AG04450 (cell line): ENCODE data around the gene SMYD4. TPM values are rescaled to one million over a fixed set of nuclear protein-coding genes. Genes with fewer than 3 reads are reported as not detected.
"Not testable (repeated sequence)": the region's sequence is repeated elsewhere in the genome, so short reads cannot be mapped to it uniquely, and the experiment has no call there.

Source experiments
- CTCF ChIA-PET: fragments of 300-600, 350-600 bp; formaldehyde crosslinking; extraction: SDS; loops from one replicate; lab custom pipeline; 2022; ENCODE audit warnings: antibody characterized with exemption, inconsistent platforms; lab: Charles Lee
- POLR2A ChIA-PET: fragments of 350-600 bp; formaldehyde crosslinking; extraction: SDS; loops from one replicate; lab custom pipeline; 2021; ENCODE audit warnings: antibody characterized with exemption, inconsistent platforms; lab: Yijun Ruan, JAX
- DNase-seq: peaks from one replicate; pipeline ENCODE4 v3.0.0-alpha.2; 2011; ENCODE audit warnings: low read depth, low spot score
- H3K27ac ChIP-seq: one replicate; pipeline ENCODE4 v1.5.1; 2012; ENCODE audit warnings: low read depth, low read length, control low read depth
- H3K27me3 ChIP-seq: one replicate; pipeline ENCODE4 v1.6.0; 2012; ENCODE audit warnings: low read length; ENCODE audit not compliant: control insufficient read depth, insufficient read depth
- H3K4me3 ChIP-seq: 2 replicates; pipeline ENCODE4 v1.5.1; 2011; ENCODE audit warnings: mild to moderate bottlenecking, low read depth, low read length, control low read depth
- H3K9me3 ChIP-seq: 2 replicates; pipeline ENCODE4 v1.5.1; 2012; ENCODE audit warnings: low read length; ENCODE audit not compliant: control insufficient read depth, insufficient read depth
- polyA plus RNA-seq: library from polyadenylated mRNA; depleted of rRNA; stranded (reverse); fragments of >200 nt; gene quantifications from 2 replicates; pipeline ENCODE4 v1.2.3, GENCODE V29; 2011
- TF ChIP-seq, protein P1 (sequence below): IDR thresholded peaks from 2 replicates; pipeline ENCODE4 v1.5.1; 2011; ENCODE audit warnings: low read depth, low read length, control low read depth, inconsistent platforms

SMYD4 gene
- polyA plus RNA-seq, 1 experiment = 5.7 TPM

DNA sequence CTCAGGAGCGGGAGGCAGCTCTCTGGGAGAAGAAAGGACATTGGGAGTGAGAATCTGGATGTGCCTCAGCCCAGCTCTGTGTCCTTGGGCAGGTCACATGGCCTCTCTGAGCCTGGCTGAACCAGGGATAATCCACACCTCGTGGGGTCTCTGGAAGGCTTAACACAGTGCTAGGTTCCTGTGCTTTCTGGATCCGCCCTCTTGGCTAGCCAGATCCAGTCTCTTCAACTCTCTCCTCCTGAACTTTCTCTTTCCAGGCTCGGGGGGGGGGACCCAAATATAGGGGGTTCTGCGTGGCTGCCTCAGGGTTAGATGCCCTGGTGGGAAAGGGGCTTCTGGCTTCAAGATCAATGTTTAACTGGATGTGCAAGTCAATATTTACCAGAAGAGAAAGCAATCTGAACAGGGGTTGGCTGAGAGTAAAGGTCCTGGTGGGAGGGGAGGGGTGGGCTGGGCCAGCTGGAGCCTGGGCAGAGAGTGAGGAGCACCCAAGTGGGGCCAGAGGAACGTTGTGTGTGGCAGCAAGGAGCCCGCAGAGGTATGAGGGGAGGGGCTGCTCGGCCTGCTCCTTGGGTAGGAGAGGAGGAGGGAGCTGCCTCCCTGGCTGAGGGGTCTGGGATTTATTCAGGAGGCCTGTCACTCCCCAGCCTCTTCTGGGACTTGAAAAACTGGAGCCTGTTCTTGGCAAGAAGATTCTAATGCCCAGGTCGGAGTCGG is 87.2 kb downstream of the SMYD4 start, which contains the start of gene SERPINF2:
Gene SERPINF2, plus strand, starts transcription at position 501 of the 717 bp plus-strand sequence. CDS start 2,125 bp downstream, outside the sequence.
- no peak for DNase-seq
- peaks cover 18% of the 10 kb centered on the region for H3K9me3 ChIP-seq
- ChIA-PET CTCF (no interaction called here), POLR2A (interaction anchor here (0.8 to 1.0 kb wide), 2 partner anchors 9 to 26 kb away, joined by 3 read pairs; no protein-coding TSS in a partner anchor)
- H3K4me3 ChIP-seq = no peak within 1 kb of the TSS
- H3K27me3 ChIP-seq = no peaks in the 10 kb centered on the region
- TF ChIP-seq, protein P1, sequence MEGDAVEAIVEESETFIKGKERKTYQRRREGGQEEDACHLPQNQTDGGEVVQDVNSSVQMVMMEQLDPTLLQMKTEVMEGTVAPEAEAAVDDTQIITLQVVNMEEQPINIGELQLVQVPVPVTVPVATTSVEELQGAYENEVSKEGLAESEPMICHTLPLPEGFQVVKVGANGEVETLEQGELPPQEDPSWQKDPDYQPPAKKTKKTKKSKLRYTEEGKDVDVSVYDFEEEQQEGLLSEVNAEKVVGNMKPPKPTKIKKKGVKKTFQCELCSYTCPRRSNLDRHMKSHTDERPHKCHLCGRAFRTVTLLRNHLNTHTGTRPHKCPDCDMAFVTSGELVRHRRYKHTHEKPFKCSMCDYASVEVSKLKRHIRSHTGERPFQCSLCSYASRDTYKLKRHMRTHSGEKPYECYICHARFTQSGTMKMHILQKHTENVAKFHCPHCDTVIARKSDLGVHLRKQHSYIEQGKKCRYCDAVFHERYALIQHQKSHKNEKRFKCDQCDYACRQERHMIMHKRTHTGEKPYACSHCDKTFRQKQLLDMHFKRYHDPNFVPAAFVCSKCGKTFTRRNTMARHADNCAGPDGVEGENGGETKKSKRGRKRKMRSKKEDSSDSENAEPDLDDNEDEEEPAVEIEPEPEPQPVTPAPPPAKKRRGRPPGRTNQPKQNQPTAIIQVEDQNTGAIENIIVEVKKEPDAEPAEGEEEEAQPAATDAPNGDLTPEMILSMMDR = no peak
- H3K27ac ChIP-seq = no peak within 1 kb of the TSS

DNA sequence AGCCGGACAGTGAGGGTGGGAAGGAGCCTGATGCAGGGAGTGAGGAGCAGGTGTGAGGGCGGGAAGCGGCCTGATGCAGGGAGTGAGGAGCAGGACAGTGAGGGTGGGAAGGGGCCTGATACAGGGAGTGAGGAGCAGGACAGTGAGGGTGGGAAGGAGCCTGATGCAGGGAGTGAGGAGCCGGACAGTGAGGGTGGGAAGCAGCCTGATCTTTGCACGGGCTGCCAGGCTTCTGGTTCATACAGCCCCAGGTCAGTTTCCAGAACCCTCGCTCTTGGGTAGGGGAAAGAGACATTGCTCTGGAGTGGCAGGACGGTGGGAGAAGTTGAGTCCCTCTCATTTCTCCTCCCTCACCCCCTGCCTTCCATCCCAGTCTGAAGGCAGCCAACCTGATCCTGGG is 87.8 kb downstream of the SMYD4 start:
- CTCF ChIA-PET, H3K27me3 ChIP-seq, DNase-seq, H3K4me3 ChIP-seq, H3K27ac ChIP-seq, POLR2A ChIA-PET: not testable (repeated sequence)
- H3K9me3 ChIP-seq = peaks cover 14% of the 10 kb centered on the region; the same call in 1 of the 2 replicates

DNA sequence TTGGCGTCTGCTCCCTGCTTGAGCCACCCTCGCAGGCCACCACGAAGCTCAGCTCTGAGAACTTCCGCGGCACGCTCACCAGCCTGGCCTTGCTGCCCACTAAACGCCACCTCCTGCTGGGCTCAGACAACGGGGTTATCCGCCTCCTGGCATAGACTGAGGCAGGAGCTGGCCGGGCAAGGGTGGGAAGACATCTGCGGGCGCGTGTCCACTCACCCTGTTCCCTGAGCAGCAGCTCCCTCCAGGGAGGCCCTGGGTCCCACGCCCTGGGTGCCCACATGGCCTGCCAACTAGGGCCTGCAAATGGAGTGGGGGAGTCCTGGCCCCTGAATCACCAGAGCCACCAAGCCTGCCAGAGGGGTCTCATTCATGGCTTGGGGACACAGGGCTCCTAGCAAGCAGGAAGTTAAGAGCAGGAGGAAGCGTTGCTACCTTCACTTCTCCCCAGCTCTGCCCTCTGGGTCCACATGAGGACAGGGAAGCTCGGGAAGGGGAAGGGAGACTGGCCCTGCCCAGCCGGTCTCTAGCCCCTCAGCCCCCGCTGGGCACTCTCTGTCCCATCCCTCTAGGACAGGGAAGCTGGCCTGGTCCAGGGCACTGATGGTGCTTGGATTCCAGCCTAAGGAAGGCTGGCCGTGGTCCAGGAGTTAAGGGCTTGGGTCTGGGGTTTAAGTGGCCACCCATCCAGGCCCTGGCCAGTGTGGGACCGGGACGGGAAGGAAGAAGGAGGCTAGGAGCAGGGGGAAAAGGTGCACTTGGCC is 92.0 kb downstream of the SMYD4 start:
- CTCF ChIA-PET = no interaction called here
- no peak overlapping the region for H3K4me3 ChIP-seq
- no peaks in the 10 kb centered on the region for H3K27me3 ChIP-seq
- no peak overlapping the region for H3K27ac ChIP-seq
- DNase-seq = no peak
- TF ChIP-seq, protein P1 = no peak
- H3K9me3 ChIP-seq = peaks cover 11% of the 10 kb centered on the region; the same call in 1 of the 2 replicates
- POLR2A ChIA-PET = interaction anchor here (0.6 to 1.3 kb wide), 2 partner anchors 21 to 32 kb away, joined by 6 to 7 read pairs; no protein-coding TSS in a partner anchor

DNA sequence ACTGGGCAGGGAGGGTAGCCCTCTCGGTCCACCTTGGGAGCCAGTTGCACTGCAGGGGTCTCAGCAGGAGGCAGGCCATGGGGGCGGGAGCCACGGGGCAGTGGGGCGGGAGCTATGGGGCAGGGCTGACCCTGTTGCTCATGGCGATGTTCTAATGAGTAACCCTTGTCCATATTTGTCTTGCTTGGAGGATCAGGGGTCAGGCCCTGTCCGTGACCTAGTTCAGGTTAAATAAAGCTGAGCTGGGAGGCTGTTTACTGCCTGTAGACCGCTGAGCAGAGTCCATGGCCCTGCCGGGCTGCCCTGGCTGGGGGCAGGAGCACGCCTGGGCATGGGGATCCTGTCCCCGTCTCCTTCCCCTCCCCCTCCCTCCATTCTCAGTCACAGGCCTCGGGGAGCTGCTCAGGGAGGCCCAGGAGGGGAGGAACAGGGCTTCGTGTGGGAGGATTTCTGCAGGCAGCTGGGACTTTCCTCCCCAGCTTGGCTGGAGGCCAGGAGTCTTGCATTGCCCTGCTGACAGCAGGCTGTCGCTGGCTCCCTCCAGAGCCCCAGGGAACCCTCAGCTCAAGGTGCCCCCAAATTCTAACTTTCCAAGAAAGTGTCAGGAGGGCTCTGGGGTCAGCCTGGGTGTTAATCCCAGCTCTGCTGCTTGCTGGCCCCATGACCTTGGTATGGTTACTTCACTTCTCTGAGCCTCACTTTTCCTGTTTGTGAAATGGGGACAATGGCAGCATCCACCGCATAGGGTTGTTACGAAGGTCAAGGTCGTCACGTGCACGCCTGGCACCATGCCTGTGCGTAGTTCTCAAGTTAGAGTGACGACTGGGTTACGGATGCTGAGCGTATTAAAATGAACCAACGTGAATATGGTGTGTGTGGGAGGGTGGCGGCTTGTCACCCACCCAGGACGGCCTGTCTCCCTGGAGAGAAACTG is 93.1 kb downstream of the SMYD4 start:
- Histone ChIP-seq H3K4me3 (no peak overlapping the region), H3K27ac (no peak overlapping the region), H3K27me3 (no peaks in the 10 kb centered on the region), H3K9me3 (peaks cover 11% of the 10 kb centered on the region; the same call in 1 of the 2 replicates)
- TF ChIP-seq, protein P1 = no peak
- ChIA-PET POLR2A (interaction anchor here (0.6 to 1.3 kb wide), 3 partner anchors 20 to 33 kb away, joined by 3 to 7 read pairs (median 6); partner anchors contain the start of gene SERPINF1), CTCF (interaction anchor here (2.0 kb wide), 1 partner anchor 17 kb away, joined by 6 read pairs; no protein-coding TSS in a partner anchor)
- peak; percentile 32 for DNase-seq
